HG03139 (cell line): ENCODE data around the gene BAIAP2.

ENCODE experiments used
- ATAC-seq: cut with Tn5 transposase; IDR thresholded peaks from one replicate; pipeline ENCODE4 v1.9.1; 2021; ENCODE audit not compliant: unreplicated experiment

BAIAP2 gene

DNA sequence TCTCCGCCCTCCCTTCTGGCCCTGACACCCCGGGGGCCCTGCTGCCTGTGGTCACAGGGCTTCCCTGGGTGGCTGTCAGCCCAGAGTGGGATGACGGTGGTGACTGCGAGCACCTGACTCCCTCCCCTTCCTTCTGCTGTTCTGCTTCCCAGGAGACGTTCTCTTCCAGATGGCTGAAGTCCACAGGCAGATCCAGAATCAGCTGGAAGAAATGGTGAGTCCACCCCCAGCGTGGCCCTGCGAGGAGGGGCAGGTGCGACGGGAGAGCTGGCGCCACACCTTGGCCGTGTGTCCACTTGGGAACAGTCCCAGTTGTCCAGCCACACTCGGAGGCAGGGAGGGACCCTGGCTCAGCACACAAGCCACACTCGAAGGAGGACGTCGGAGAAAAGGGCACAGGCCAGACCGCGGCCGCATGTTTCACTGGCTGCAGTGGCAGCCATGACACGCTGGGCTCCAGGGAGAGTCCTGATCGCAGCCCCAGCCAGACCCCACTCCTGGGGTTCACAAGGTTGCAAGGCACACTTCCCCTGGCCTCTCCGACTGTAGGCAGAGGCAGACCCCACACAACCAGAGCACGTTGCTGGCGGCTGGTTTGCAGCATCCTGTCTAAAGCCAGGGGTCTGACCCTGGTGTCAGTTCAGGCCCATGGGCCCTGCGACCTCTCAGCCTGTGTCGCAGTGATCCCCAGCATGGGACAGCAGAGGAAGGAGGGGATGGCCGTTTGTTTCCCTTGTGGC is 49.9 kb downstream of the BAIAP2 start:
- no peak for ATAC-seq

DNA sequence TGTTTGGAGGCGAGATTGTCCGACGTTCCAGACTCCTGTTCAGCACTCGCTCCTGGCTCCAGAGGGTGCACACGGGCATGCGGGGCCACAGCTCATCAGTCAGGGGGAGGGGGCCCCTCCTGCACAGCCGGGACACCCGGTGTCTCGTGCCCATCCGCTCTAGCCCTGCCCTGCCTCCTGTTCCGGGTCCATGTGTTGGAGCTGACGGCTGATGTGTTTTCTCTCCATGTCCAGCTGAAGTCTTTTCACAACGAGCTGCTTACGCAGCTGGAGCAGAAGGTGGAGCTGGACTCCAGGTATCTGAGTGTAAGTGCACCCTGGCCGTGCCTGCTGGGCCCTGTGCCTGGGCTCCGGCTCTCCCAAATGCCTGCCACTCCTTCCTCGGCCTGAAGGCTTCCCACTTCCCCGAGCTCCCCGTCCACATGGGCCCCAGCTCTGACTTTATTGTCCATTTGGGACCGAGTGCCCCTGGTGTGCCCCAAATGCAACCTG is 50.5 kb downstream of the BAIAP2 start:
- no peak for ATAC-seq

DNA sequence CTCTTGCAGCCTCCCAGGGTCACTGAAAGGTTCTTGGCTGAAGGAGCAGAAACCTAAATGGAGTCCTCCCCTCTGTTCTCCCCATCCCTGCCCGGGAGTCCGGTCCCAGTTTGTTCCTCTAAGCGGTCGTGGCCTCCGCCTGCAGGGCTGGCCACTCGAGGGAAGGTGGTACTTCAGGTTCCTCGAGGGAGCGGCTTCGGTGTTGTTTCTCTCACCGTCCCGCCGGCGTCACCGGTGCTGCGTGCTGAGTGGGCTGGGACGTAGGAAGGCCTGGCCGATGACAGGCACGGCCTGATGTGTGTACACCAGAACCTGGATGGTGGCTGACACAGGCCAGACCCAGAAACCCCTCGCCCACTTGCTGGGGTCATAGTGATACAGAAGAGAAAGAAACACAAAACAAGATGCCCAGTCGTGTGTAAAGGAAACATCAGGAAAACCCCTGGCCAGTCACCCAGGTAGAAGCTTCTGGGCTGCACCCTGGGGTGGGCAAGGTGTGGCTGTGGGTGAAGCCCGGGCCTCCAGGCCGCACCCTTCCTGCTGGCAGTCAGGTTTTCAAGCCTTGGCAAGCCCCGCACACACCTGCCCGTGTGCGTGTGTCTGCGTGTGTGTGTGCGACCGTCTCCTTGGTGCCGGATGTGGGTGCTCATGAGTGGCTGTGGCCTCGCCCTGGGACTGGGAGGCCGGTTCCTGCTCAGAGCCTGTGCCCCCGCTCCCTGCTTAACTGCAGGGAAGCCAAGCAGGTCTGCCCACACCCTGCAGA is 52.0 kb downstream of the BAIAP2 start:
- no peak for ATAC-seq

DNA sequence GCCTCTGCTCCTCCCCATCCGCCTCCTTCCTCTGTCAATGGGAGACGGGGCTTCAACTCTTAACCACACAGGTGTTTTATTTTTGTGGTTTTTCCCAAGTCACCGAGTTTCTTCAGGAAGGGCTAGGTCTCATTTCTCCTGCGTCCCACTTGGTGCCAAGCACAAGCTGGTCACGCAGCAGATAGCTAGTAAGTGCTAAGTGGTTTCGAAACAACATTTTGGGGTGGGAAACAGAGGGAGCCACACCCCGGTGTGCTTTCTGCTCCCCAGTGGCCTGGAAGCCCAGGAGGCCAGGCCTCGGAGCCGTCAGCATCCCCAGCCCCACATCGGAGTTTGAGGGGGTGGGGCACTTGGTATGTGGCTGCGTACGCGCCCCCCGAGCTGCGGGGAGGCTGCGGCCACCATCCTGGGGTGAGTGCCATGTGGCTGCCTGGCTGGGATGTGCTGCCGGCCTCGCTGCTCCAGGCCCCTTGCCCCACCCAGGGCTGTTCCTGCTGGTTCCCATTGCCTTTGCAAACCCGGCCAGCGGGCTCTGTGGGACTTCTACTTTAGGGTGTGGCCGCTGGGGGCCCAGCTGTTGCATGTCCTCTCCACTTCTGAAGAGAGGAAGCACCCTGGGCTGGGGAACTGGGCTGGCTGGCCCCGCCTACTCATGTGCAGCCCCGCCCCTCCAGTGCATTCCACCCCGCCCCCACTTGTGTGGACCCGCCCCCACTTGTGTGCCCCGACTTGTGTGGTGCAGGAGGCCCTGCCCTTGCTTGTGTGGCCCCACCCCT is 55.6 kb downstream of the BAIAP2 start:
- no peak for ATAC-seq

DNA sequence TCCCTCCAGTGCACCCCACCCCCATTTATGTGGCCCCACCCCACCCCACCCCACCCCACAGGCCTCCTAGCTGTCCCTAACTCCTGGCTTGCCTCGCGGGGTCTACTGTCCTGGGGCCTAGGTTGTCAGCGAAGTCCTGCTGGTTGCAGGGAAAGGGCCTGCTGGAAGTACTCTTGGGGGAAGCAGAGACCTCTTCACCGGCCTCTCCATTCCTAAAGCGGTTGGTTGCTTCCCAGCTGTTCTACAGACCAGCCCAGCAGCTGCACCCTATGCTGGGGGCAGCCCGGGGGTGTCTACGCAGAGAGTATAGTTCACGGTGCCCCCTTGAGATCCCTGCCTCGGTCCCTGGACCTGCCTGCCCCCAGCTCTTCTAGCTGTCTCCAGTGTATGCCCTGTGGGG is 56.2 kb downstream of the BAIAP2 start:
- ATAC-seq = no peak

DNA sequence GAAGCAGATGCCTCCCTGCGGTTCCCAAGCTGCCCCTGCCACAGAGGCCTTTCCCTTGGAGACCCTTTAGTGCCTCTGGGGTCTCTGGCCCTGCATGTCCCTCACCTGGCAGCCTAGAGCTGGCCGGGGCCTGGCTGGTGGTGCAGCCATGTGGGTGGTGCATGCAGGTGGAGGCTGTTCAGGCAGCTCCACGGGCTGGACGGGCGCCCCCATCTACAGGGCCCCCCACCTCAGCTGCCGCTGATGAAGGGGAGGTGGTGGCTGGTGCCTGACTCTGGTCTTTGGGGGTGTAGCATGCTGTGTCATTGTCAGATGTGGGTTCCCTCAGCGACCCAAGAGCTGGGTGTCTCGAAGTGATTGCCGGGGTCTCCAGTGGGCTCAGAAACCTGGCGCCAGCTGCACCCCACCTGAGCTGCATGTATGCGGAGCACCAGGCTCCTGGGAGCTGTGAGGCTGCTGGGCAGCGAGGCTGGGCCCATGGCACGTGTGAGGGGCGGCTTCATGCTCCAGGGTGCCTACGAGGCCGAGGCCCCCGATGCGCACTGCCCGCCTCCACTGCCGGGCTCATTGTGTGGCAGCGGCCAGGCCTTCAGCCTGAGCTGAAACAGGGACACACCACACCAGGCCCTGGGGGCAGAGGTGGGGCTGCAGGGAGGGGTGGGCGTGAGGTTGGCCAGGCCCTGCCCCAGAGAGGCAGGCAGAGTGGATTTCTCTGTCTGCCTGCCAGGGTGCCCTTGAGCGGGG is 57.0 kb downstream of the BAIAP2 start:
- no peak for ATAC-seq

DNA sequence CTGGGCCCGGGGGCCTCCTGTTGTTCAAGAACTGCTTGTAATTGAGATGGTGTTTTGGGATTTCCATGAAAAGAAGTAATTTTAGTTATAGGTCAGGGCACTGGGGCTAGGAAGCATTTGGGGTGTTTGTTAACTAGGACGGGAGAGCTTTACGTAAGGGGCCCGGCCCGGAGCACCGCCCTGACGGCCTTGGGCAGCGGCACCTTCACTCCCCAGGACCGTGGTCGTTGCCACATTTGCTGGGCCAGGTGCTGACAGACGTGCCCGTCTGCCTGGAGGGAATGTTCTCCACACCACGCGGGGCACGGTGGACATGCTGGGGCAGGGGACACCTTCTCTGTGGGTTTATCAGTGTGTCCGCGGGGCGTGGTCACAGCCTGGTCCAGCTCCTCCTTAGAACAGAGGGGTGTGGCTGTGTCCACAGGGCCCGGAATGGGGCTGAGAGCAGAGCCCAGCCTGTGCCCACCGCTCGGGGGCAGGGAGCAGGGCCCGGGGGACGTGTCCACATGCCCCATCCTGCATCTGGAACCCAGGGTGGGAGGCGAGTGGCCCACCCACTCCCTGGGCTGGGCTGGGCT is 57.7 kb downstream of the BAIAP2 start:
- no peak for ATAC-seq

DNA sequence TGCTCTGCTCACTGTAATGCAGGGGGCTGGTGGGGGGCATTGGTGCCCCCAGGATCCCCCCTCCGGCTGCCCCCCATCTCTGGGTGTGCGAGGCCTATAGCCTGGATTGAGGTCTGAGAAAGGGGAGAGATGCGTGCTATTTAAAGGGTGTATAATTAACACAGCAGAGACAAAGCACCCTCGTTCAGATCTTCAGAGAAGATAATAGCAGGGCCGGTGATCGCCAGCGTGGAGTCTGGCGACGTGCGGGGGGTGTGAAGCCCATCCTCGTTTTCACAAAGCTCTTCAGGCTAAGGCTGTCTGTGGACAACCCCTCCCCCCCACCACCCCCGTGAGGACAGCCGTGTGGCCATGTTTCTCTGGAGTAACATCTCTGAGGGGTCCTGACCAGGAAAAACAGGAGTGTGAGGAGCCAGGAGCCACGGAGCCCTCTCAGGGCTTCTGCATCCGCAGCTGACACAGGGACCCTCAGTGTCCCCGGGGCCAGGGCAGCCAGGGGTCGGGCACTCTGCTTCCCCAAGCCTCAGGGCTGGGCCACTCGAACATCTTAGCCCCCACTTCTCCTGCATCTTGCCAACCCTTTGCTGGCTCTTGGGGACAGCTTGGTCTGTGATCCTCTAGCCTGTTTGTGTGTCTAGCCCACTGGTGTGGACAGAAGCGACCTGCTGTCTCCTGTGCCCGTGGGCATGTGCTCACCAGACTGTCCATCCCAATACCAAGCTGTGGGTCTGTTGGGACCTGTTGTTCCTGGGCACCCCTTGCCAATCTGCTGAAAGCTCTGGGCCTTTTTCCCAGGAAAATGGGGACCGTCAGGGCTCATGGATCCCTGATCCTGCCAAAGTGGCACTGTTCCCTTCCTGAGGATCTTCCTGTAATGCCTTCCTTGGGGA is 58.9 kb downstream of the BAIAP2 start:
- no peak for ATAC-seq

DNA sequence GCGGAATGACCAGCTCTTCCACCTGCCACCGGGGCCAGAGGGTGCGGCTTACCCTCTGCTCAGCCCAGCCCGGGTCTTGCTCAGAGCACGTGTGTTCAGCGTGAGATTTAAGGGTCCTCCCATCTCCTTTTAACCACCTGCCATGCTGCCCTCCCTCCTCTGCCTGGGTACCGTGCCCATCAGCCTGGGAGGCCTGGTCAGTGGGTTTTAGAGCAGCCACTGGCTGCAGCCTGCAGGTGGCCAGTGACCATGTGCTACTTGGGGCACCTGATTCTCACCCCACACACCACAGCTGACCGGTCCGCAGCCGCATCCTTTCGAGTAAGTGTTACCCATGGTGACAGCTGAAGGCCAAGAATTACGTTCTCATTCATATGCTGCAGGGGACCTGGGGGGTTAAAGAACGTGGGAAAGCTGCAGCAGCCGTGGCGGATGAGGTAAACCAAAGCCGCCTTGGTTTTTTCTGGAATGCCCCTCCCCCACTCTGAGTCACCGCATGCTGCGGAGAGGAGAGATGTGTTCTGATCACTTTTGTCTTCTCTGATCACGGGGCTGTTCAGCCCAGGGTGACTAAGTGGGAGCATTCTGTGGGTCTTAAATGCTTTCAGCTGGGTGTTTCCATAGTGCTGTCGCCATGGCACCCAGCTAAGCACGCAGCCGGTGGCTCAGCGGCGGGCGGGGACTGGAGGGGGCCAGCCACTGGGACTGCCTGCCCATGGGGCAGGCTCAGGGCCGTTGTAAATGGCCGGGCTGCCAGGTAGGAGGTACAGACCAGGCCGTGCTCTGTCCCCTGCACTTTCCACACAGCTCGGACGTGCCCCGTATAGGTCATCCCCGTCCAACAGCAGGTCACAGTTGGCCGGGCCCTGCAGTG is 59.8 kb downstream of the BAIAP2 start:
- no peak for ATAC-seq

DNA sequence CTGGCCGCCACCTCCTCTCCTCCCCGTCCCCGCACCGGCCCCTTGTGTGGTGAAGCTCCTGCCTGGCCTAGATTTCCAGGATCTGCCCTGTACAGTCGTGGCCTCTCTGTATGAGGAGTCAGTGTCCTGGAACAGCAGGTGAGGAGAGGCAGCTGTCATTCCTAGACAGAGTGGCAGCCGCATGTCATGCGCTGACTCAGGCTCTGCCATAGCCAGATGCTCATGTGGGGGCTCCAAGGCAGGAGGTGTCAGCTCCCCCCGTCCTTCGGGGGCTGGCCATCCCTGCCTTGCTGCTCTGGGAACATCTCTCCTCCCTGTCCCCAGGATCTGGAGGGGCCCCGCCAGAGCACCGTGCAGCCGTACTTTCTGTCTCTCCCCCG is 60.4 kb downstream of the BAIAP2 start:
- no peak for ATAC-seq

DNA sequence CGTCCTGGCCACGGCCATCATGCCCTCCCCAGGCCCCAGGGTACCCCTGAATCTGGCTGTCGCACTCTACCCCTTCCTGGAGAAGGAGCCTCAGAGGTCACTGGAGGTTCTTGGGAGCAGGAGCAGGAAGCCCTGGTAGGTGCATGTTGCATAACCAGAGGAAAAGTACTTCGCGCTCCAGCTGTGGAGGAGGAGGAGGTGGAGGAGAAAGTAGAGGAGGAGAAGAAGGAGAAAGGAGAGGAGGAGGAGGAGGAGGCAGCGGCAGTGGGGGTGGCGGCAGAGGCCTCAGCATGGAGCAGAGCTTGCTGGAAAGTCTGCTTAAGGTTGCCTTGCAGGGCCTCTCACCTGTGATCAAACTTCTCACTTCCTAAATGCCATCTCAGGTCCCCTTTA is 61.8 kb downstream of the BAIAP2 start:
- ATAC-seq = no peak

DNA sequence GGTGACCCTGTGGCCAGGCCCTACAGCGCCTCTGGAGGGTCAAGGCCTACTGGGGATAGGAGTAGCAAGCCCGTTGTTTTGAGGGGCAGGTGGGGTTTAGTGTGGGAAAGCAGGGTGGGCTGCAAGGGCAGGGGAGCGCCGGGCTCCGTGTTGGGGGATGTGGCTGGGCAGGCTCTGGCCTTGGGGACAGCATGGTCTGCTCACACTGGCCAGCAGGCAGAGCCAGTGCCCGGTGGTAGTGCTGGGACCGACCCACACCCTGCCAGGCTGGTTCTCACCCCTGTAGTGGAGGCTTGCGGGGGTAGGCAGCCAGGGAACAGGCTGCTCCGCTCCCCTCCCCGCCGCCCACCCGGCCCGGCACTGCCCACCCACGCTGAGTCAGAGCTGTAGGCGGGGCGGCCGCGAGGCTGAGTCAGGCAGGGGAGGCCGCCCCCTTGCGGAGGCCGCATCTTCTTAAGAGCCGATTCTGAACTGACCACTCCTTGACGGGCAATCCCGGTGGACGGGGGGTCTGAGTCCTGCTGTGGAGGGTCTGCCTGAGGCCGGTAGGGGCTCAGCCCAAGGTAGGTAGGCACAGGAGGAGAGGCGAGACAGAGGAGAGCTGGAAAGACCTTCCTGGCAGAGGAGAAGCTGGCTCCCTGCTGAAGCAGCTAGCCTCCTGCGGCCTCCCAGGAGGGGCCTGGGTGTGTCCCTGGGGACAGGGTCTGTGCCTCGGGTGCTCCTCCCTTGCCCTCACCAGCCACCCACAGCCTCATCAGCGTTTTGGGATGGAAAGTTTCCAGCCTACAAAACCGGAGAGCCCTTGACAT is 62.4 kb downstream of the BAIAP2 start:
- ATAC-seq = no peak

DNA sequence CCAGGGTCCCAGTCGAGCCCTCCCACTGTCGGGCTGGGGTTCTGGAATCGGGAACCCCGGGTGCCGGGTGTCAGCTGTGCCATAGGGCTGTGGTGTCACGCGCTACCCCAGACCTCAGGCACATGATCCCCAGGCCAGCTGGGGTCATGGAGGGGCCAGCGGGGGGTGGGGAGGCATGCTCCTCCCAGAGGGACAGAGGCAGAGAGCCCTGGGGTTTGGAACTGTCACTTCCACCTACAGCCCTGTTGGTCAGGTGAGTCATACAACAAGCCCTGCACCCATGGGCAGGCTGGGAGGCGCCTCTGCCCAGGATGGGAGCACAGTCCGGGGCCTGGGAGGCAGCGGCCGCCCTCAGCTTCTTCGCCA is 63.0 kb downstream of the BAIAP2 start:
- ATAC-seq = no peak

DNA sequence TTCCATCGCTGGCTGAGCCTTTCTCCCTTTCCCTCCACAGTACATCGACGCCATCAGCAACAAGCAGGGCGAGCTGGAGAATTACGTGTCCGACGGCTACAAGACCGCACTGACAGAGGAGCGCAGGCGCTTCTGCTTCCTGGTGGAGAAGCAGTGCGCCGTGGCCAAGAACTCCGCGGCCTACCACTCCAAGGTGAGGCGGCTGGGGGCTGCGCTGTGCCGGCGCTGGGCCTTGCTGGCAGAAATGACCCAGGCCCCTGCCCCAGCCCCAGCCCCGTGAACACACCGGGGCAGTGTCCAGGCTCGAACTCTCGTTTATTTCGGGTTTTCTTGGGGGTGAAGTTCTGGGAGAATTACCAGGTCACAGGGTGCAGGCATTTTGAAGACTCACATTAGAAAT is 64.9 kb downstream of the BAIAP2 start:
- ATAC-seq = no peak

DNA sequence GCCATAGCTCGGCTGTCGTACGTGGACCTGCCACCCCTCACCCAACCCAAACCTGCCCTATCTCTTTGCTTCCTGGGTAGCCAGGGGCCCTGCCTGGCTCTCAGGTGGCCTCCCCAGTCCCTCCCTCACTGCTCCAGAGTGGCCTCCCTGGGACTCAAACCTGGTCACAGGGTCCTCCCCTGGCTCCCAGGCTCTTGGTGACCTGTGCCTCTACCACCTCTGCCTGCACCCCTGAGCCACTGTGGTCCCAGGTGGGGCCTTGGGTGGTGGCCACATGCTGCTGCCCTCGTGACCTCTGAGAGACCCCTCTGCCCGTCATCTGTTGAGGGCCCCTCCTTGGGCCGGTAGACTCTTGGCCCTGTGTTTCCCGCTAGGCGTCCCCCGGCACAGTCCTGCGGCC is 65.7 kb downstream of the BAIAP2 start:
- no peak for ATAC-seq

DNA sequence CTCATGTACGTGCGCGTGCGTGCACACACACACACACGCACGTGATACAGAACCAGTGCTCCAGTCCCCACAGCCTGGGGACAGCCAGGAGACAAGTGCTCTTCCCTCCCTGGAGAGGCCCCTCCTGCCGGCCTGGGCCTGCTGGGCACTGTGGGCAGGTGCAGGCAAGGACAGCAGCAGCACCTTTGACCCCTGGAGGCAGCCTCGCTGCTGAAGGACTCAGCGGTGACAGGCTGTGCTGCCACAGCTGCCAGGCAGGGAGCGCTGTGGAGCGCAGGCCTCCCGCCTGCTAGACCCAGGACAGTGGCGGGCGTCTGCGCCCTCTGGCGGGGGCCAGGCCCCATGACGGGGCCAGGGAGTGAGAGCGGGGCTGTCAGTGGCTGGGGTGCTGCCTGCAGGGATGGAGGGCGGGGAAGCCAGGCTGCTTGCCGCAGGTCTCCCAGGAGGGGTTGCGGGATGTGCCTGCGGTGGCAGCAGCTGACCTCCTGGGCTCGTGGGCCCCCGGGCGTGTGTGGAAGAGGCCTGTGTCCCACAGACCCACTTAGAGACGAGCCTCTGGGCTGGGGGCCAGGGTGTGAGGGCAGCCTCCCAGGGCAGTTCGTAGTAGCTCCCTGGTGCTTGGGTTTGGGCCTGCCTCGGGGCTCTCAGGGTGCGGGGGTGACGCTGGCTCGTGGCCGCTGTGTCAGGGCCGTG is 66.8 kb downstream of the BAIAP2 start:
- no peak for ATAC-seq

DNA sequence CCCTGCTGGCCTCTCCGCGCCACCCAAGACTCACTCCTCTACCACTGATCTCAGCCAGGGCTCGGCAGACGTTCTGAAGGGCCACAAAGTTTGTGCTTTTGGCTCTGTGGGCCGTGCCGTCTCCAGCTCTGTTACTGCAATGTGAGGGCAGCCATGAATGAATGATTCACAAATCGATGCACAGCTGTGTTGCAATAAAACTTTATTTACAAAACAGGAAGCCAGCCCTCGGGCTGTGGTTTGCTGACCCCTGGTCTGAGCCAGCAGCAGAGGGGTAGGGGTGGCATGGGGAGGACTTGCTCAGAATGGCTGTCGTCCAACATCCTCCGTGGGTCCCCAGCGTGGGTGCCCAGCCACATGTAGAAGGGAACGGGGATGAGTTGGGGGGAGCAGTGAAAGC is 67.4 kb downstream of the BAIAP2 start:
- ATAC-seq = no peak
